Measurements from ENCODE around the gene IFIT1.

DNA sequence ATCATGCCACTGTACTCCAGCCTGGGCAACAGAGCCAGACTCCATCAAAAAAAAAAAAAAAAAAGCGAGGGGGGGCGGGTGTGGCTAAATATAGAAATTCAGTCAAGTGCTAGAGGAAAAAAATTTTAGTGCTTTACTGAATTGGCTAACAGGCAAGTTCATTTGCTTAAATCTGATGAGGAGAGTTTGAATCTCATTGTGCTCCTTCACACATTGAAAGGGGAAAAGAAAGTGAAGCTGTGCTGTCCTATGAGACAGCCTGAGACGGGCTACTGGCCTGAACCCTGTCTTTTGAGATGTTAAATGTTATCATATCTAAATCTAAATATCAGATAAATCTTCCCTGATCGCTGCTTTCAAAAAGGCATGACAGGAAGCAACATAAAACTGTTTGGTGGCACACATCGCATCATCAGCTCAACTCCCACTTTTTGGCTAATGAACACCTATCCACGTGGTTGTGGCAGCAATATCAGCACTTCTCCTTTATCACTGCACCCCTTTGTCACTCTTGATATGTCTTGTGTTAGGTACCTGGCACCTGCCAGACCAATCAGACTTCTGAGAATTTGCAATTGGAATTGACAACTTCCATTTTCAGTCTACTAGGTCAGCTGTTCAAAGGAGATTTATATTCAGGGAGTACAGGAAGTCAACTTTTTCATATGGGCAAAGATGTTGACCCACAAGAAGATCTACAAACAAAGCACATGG is 28.5 kb upstream of the IFIT1 start:
- TF ChIP-seq, protein P1, sequence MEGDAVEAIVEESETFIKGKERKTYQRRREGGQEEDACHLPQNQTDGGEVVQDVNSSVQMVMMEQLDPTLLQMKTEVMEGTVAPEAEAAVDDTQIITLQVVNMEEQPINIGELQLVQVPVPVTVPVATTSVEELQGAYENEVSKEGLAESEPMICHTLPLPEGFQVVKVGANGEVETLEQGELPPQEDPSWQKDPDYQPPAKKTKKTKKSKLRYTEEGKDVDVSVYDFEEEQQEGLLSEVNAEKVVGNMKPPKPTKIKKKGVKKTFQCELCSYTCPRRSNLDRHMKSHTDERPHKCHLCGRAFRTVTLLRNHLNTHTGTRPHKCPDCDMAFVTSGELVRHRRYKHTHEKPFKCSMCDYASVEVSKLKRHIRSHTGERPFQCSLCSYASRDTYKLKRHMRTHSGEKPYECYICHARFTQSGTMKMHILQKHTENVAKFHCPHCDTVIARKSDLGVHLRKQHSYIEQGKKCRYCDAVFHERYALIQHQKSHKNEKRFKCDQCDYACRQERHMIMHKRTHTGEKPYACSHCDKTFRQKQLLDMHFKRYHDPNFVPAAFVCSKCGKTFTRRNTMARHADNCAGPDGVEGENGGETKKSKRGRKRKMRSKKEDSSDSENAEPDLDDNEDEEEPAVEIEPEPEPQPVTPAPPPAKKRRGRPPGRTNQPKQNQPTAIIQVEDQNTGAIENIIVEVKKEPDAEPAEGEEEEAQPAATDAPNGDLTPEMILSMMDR (IDR thresholded peaks at IDR 0.05) = no peak
- TF ChIP-seq POLR2A (IDR thresholded peaks at IDR 0.05) = no peak
